HepG2 (cell line): ENCODE results near the gene CASKIN2. TPM values are rescaled to one million over a fixed set of nuclear protein-coding genes. Genes with fewer than 3 reads are reported as not detected.

Experiments
- DR1 ChIP-seq: sonication (generic); formaldehyde crosslinking; IDR thresholded peaks from 2 replicates; pipeline ENCODE4 v1.8.0; 2021; ENCODE audit warnings: mild to moderate bottlenecking, missing genetic modification reagents, inconsistent platforms
- FOXA3 ChIP-seq: IDR thresholded peaks from 2 replicates; pipeline ENCODE4 v1.6.1; 2016; ENCODE audit warnings: missing genetic modification reagents, missing compliant biosample characterization
- FOXC1 ChIP-seq: sonication (generic); formaldehyde crosslinking; IDR thresholded peaks from 2 replicates; pipeline ENCODE4 v1.8.0; 2022; ENCODE audit warnings: mild to moderate bottlenecking, missing genetic modification reagents, borderline replicate concordance
- HES4 ChIP-seq: sonication (generic); formaldehyde crosslinking; IDR thresholded peaks from 2 replicates; pipeline ENCODE4 v1.9.0; 2021; ENCODE audit warnings: mild to moderate bottlenecking, missing genetic modification reagents, borderline replicate concordance
- MAFG ChIP-seq: sonication (generic); formaldehyde crosslinking; IDR thresholded peaks from 2 replicates; pipeline ENCODE4 v1.5.1; 2020; ENCODE audit warnings: mild to moderate bottlenecking, missing genetic modification reagents
- PHF20 ChIP-seq: sonication (generic); formaldehyde crosslinking; IDR thresholded peaks from 2 replicates; pipeline ENCODE4 v1.5.0; 2020; ENCODE audit warnings: mild to moderate bottlenecking, missing genetic modification reagents
- TFDP1 ChIP-seq: IDR thresholded peaks from 2 replicates; pipeline ENCODE4 v1.6.1; 2016; ENCODE audit warnings: missing compliant biosample characterization, missing genetic modification reagents, borderline replicate concordance
- THYN1 ChIP-seq: sonication (generic); formaldehyde crosslinking; IDR thresholded peaks from 2 replicates; pipeline ENCODE4 v1.8.1; 2023; ENCODE audit warnings: low read depth, mild to moderate bottlenecking, moderate library complexity, missing genetic modification reagents, borderline replicate concordance
- TRIM22 ChIP-seq: fragments of 450-650 bp; IDR thresholded peaks from 2 replicates; pipeline ENCODE4 v1.6.1; 2017
- ZBTB25 ChIP-seq: IDR thresholded peaks from 2 replicates; pipeline ENCODE4 v1.6.1; 2018; ENCODE audit warnings: missing genetic modification reagents
- ZFX ChIP-seq: sonication (generic); formaldehyde crosslinking; IDR thresholded peaks from 2 replicates; pipeline ENCODE4 v1.4.0; 2020; ENCODE audit warnings: mild to moderate bottlenecking, low read depth, missing genetic modification reagents, moderate library complexity
- ZNF292 ChIP-seq: sonication (generic); formaldehyde crosslinking; IDR thresholded peaks from 2 replicates; pipeline ENCODE4 v1.8.1; 2022; ENCODE audit warnings: mild to moderate bottlenecking, low read depth, missing genetic modification reagents, borderline replicate concordance
- polyA plus RNA-seq, 8 experiments: library from polyadenylated mRNA; depleted of rRNA in 3 of 8; stranded (reverse) in 7 of 8; unstranded in 1 of 8; fragments of >200 nt; fragmentation: Illumina TruSeq in 4 of 8; extraction: Trizol in 4 of 8; gene quantifications; 2 replicates each; pipeline versions ENCODE4 v1.2.1 to v1.2.3, GENCODE V29; 2011 to 2016; ENCODE audit warnings: low read depth in 4 of 8, missing spikeins in 1 of 8, mixed read lengths in 1 of 8; ENCODE audit not compliant: insufficient read depth in 1 of 8
- total RNA-seq, 5 experiments: library from RNA; depleted of rRNA; stranded (reverse); fragments of >200 nt; fragmentation: Illumina TruSeq; extraction: Trizol; gene quantifications; 2 replicates each; pipeline ENCODE4 v1.2.3, GENCODE V29; 2016; ENCODE audit warnings: low read depth in 1 of 5

CASKIN2 gene
- total and polyA plus RNA-seq, 2 of the 13 experiments (the other 11 are each of a cell fraction or from before 2014, with no cell fraction given): 5.2 to 7.8 TPM

- TF ChIP-seq TFDP1 (CRISPR knock-in tag): no peak
- peak; percentile 95; the same call in 1 of the 2 replicates for TF ChIP-seq THYN1 (CRISPR knock-in tag)
- 0 out of 2 replicates have a peak, but pooled peaks have one; percentile 84 for TF ChIP-seq HES4 (CRISPR knock-in tag)
- TF ChIP-seq DR1: peak; percentile 75; the same call in 1 of the 2 replicates
- no peak for TF ChIP-seq PHF20 (CRISPR knock-in tag)
- no peak; the same call in 1 of the 2 replicates for TF ChIP-seq FOXC1 (CRISPR knock-in tag)
- peak; percentile 97 for TF ChIP-seq FOXA3 (CRISPR knock-in tag)
- TF ChIP-seq ZBTB25 (CRISPR knock-in tag): peak; percentile 85
- peak; percentile 95 for TF ChIP-seq ZNF292 (CRISPR knock-in tag)
- TF ChIP-seq MAFG: no peak
- peak; percentile 95 for TF ChIP-seq ZFX (CRISPR knock-in tag)
- no peak for TF ChIP-seq TRIM22
Measured at GRCh38 chr17:75557075-75557851, 41.9 kb upstream of the CASKIN2 start (continued).
